GM18951 (cell line): ENCODE measurements around the gene ACAT1.

Experiments
- POLR2A ChIP-seq: IDR thresholded peaks from 4 replicates; pipeline ENCODE4 v1.6.1; 2011; ENCODE audit warnings: mild to moderate bottlenecking; ENCODE audit not compliant: insufficient read length, insufficient read depth; ENCODE audit errors: extremely low read depth
- in situ Hi-C: fragments of 300-500 bp; cut with MboI; formaldehyde crosslinking; loops from one replicate; pipeline ENCODE4 v1.12.0; 2022; ENCODE audit warnings: low sequenced_read_pairs, mixed read lengths, inconsistent platforms; ENCODE audit not compliant: unreplicated experiment

Gene ACAT1

DNA sequence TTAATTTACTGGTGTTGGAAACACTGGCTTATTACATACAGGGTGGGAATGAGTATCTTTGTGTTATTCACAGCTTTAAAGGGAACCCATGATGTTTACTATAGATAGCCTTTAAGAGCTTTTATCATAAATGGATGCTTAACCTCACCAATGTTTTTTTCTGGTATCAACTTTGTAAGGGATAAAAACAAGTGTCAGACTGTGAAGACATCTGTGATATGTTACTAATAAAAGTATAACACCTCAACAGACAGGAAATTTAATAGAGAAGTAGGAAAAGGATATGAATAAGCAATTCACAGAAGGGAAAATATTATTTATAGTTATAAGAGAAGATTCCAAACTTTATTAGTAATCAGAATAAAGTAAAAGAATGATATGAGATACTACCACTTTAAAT, 46.3 kb downstream of the ACAT1 start:
- TF ChIP-seq POLR2A, result no peak
- in situ Hi-C loops, result no loop called here

DNA sequence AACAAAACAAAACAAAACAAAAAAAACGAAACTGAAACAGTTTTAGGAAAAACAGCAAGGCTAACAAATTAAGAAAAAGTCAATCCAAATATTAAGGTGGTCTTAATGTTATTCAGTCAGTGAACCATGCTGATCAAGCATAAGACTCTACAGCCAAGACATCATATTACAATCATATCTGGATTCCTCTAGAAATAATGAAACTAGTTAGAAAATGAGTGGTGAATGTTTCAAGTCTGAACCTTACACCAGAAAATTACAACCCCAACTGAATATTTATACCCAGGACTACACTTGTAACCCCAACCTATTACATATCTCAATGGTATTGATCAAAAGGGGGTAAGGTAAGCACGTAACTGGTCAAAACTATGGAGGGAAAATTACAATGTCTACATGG, 48.8 kb downstream of the ACAT1 start:
- TF ChIP-seq POLR2A, result no peak
- in situ Hi-C loops, result no loop called here

DNA sequence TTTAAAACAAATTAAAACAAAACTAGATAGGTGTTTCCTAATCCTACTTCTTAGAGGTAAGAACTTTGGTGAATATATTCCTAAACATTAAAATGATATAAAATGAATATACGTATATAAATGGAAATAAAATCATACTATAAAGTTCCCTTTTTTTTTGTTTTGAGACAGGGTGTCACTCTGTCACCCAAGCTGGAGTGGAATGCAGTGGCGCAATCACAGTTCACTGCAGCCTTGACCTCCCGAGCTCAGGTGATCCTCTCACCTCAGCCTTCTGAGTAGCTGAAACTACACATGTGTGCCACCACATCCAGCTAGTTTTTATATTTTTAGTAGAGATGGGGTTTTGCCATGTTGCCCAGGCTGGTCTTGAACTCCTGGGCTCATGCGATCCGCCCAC, 56.2 kb downstream of the ACAT1 start:
- in situ Hi-C loops, result no loop called here
- no peak for TF ChIP-seq POLR2A

DNA sequence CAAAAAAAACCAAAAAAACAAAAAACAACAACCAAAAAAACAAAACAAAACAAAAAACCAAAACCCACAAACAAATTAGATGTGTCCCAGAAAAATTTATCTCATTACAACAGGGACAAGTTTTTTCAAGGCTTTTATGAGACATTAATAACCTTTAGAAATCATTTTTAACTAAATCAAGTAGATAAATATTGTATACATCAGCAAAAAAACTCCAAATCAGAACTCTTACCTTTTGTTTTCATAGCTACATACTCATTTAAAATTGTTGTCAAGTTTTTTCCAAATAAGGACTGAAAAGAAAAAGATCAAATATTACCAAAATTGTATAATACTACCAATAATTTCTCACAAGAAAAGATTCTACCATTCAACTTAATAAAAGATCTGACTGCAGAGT, 72.4 kb downstream of the ACAT1 start:
- in situ Hi-C loops, result no loop called here
- TF ChIP-seq POLR2A, result no peak

DNA sequence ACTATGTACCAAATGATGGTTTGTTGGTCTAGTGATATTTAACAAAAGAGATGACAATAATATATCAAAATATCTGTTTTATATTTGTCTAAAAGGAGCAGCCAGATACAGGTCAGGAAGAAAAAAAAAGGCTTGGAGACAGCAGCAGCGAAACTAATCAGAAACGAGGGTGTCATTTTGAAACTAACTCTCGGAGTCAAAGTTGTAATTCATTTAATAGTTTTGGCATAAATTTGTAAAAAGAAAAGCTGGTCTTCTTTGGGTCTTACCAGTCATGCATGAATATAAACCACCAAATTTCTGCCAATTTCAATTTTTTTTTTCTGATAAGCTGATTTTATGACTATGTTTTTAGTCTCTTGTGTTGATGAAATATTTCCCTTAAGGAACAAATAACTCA, 75.5 kb downstream of the ACAT1 start:
- in situ Hi-C loops, result no loop called here
- no peak for TF ChIP-seq POLR2A
